Stimulated activated naive CD4-positive, alpha-beta T cell (primary cell): Measurements from ENCODE around the gene AMOTL2.

ENCODE experiments used
- DNase-seq, 6 experiments: peaks; one replicate each; lab custom pipeline; 2025; lab: John Stamatoyannopoulos, UW

AMOTL2 gene

DNA sequence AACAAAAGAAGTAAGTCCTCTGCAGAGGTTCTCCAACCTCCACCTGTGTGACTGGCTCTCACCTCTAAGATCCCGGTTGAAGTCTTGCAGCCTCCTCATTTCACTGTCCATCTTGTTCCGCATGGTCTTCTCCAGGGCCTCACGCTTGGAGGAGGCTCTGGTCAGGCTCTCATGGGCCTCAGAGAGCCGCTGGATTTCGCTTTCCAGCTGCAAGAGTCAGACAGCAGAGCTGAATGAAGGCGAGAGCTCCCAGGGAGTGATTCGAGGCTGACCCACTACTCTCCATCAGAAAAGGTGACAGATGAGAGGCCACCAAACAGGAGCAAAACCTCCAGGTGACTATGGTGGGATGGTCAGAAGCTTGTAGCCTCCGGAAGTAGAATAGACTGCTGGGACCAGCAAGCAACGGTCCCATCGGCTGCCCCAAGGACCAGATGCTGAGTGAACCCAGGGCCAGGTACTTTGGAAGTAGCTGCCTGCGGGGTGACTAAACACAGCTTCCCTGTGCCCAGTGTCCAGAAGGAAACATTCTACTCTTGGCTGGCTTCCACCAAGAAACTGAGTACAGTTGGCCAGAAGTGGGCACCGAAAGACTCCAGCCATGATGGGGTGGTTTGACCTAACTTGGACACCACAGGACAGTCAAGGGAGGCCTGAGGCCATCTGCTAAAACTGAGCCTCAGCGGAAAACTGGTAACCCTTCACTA is 7.9 kb downstream of the AMOTL2 start:
- no peak for DNase-seq

- DNase-seq = no peak
Observed at GRCh38 chr3:134365766-134366065, 8.5 kb downstream of the AMOTL2 start.

DNA sequence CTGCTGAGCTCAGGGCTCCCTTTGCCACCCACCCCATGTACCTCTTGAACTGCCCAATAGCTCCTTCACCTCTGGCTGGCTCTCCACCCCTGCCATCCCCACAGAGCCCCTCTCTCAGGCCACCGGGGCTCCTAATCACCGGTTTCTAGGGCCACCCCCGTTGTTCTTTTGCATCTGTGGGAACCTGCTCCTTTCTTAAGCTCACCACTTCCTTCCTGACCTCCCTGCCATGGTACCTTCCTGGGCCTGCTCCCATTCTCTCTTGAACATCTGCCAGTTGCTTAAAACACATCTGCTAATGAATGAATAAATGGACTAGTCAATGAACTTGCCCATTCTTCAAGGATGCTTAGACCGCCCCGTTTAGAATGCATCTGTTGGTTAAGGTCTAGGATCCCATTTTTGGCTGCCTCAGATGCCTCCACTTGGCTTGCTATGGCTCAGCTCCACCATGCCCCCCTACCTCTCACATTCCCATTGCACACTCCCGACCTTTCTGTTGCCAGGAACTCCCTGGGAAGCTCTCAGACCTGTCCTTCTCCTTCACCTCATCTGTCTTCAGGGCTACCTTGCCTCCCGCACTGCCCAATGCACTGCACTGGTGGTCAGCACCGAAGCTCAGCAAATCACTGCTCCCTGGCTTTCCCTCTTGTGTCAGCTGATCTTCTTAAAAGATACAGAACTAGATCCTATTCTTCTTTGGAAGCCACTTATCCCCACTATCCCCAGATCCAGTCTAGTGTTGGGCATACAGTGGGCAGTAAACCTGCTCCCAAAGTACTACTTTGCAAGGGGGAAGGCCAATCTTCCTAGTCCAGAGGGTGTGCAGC is 9.1 kb downstream of the AMOTL2 start:
- no peak for DNase-seq

DNA sequence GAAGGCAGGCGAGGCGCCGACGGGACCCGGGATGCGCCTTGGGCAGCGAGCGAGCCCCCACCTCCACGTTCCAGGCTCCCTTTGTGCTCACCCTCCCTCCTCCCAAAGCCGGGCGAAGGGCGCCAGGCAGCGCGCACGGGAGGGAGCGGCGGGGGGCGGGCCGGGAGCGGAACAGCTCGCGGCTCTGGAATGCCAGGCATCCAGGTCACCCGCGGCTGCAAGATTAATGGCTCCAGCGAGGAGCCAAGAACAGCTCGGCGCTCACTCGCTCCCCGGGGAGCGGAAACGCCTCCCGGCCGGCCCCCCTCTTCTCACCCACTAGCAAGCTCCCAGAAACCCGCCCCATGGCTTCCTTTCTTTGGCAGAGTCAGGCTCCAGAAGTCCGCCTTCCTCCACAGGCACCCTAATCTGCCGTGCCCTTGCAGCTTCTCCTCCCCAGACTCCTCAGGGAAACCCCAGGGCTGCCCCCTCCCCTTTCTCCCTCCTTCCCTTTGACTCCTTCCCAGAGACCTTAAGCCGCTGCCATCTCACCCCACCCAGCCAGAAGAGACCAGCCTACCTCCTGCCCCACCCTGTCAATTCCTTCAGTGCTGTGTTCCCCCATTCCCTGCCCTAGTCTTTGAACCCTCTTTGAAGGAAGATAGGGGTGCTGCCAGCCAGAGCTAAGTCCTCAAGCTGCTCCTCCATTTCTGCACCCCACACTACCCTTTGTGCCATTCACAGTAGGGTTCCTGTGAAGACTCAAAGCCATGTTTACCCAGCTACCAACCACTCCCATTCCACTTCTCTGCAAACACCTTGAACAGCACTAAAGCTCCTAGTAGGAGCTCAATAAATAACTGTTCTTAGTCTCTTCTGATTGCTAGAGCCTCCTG is 9.9 kb downstream of the AMOTL2 start:
- DNase-seq = peak in 3 of 6 experiments; percentile 2 to 13 (median 7)

GRCh38 chr3:134363381-134363755 is 10.9 kb downstream of the AMOTL2 start:
- no peak for DNase-seq

DNA sequence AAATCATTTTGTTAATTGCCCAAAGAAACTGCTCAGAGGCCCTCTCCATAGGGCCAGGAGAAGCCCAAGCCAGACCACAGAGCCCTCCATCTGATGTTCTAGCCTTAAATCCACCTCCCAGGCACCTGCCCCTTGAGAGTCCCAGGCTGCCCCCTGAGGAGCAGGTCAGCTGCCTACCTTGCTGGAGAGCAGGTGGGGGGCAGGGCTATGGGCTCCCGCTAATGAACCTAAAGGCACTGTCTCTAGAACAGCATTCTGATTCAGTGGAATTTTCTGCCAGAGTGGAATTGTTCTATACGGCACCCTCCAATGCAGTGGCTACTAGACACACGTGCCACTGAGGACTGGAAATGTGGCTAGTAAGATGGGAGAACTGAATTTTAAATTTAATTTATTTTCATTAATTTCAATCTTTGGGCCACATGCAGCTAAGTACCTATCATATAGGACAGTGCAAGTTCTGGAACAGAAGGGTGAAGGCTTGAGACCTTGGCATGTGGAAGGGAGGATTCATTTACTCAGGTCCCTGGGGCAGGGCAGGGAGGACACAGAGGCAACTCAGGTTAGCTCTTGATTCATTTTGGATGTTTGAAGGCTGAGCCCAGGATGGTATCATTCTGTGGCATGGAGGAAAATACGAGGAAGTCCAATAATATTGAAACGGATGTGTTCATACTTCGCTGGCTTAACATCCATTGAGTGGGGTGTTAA is 11.4 kb downstream of the AMOTL2 start:
- no peak for DNase-seq

- no peak for DNase-seq
Observed at GRCh38 chr3:134362221-134362620, 12.0 kb downstream of the AMOTL2 start.

GRCh38 chr3:134361162-134361835 is 12.9 kb downstream of the AMOTL2 start:
- DNase-seq = no peak

DNA sequence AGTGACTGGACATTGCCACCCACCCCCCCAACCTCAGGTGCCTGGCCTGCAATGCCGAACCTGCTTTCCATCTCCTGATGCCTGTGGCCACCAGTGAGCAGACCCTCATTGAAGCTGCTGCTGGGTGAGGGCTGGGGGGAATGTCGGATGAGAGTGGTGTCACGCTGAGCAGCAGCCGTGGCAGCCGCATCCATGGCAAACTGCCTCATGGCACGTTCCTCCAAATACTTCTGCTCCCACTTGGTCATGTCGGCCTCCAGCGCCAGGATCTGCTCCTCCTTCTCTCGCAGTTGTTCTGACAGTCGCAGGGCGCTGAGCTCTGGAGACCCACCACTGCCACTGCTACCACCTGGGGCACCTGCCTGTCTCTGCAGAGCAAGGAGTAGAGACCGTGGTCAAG is 14.2 kb downstream of the AMOTL2 start:
- DNase-seq = no peak

- no peak for DNase-seq
Observed at GRCh38 chr3:134359121-134360010, 14.9 kb downstream of the AMOTL2 start.

GRCh38 chr3:134357914-134358811 is 16.1 kb downstream of the AMOTL2 start:
- peak in 1 of 6 experiments; percentile 11 for DNase-seq

- DNase-seq = no peak
Observed at GRCh38 chr3:134357261-134357913, 16.9 kb downstream of the AMOTL2 start.

- no peak for DNase-seq
Observed at GRCh38 chr3:134356411-134357040, 17.7 kb downstream of the AMOTL2 start.

DNA sequence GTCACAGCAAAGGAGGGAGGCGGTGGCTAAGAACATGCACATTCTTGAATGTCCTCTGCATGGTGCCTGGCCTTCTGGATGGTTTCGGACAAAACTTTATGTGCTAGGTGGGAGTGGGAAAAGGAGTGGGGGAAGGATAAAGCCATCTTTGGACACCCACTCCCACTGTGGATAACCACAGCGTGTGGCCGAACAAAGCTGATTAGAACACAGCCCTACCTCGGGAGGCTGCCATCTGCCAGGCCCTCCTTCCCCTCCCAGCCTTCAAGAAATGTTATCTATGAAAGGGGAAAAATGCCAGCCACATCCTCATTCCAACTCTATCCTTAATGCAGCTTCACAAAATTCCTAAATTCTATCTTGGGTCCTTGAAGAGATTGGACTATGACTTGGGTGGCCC is 18.8 kb downstream of the AMOTL2 start:
- DNase-seq = no peak

DNA sequence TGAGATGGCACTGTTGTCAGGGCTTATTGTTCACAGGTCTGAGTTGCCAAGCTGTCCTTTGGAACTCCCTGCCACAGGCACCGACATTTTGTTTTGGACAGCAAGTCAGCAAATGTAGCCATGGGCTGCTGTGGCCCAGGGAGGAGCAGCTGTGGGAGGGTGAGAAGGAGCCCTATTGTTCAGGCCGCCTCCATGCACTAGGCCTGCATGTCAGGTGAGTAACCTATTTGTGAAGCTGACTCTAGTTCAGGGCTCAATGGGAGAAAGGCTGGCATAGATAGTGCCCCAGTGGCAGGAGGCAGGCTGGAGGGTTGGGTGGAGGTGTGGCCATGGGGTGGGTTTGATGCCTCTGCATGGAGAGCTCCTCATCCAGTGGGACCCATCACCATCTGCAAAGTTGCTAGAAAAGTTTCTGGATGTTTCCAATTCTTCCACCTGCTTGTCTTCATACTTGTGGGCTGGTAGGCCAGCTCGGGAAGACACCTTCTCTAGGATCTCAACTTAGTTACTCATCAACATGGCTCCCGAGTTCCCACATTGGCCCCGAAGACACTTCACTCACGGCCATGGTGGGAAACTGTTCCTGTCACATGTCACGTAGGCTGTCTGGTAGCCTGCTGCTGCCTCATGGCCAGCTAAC is 19.5 kb downstream of the AMOTL2 start:
- DNase-seq = no peak

- DNase-seq = no peak
Observed at GRCh38 chr3:134353831-134354611, 20.2 kb downstream of the AMOTL2 start.
